A673 (cell line): ENCODE results near the gene RAB11FIP3. TPM values are rescaled to one million over a fixed set of nuclear protein-coding genes. Genes with fewer than 3 reads are reported as not detected.

ENCODE experiments used
- BruUV-seq: library from RNA; stranded (reverse); fragments of 400-500 nt; replicated peaks from 2 replicates; lab custom pipeline; 2021; lab: Mats Ljungman, UMichigan
- CTCF ChIA-PET: fragments of 300-600 bp; sonication (Branson Sonifier 250); formaldehyde crosslinking; loops from one replicate; lab custom pipeline; 2022; ENCODE audit warnings: antibody characterized with exemption; lab: Charles Lee
- POLR2A ChIA-PET: fragments of 300-600 bp; sonication (Branson Sonifier 250); formaldehyde crosslinking; loops from one replicate; lab custom pipeline; 2022; ENCODE audit warnings: antibody characterized with exemption; ENCODE audit not compliant: low non-redundant PET; lab: Charles Lee
- DNase-seq: peaks from one replicate; pipeline ENCODE4 v3.0.0-alpha.2; 2015; ENCODE audit warnings: low spot score
- H3K27ac ChIP-seq: fragments of 200-600 bp; sonication (generic); 2 replicates; pipeline ENCODE4 v1.5.1; 2016; ENCODE audit warnings: mixed run types, low read depth, mild to moderate bottlenecking, mixed read lengths, antibody characterized with exemption, low read length; ENCODE audit not compliant: poor library complexity, severe bottlenecking
- H3K27me3 ChIP-seq: fragments of 200-600 bp; sonication (generic); replicated peaks from 2 replicates; pipeline ENCODE4 v1.6.1; 2017; ENCODE audit warnings: mixed run types, low read depth, mild to moderate bottlenecking, mixed read lengths, antibody characterized with exemption, low read length; ENCODE audit not compliant: insufficient read depth, poor library complexity
- H3K36me3 ChIP-seq: fragments of 200-600 bp; sonication (generic); 2 replicates; pipeline ENCODE4 v1.6.1; 2016; ENCODE audit warnings: mixed run types, mild to moderate bottlenecking, mixed read lengths, antibody characterized with exemption, low read length; ENCODE audit not compliant: insufficient read depth, poor library complexity, severe bottlenecking
- H3K4me1 ChIP-seq: fragments of 200-600 bp; sonication (generic); 2 replicates; pipeline ENCODE4 v1.6.1; 2017; ENCODE audit warnings: mixed run types, mild to moderate bottlenecking, mixed read lengths, antibody characterized with exemption, low read length; ENCODE audit not compliant: insufficient read depth, poor library complexity, severe bottlenecking
- H3K4me3 ChIP-seq: fragments of 200-600 bp; sonication (generic); 2 replicates; pipeline ENCODE4 v1.5.1; 2016; ENCODE audit warnings: low read depth, mixed run types, mild to moderate bottlenecking, mixed read lengths, low read length; ENCODE audit not compliant: poor library complexity, severe bottlenecking
- H3K9me3 ChIP-seq: fragments of 200-600 bp; sonication (generic); 2 replicates; pipeline ENCODE4 v1.6.1; 2016; ENCODE audit warnings: mixed run types, low read depth, mild to moderate bottlenecking, mixed read lengths, antibody characterized with exemption, low read length; ENCODE audit not compliant: poor library complexity, severe bottlenecking
- CTCF ChIP-seq: fragments of 300-800, 200-600 bp; sonication (generic); conservative IDR thresholded peaks from 2 replicates; pipeline ENCODE4 v1.5.1; 2017; ENCODE audit warnings: low read depth, mild to moderate bottlenecking, antibody characterized with exemption, low read length, moderate library complexity, mixed read lengths
- EZH2 ChIP-seq: fragments of 200-600 bp; sonication (generic); IDR thresholded peaks from 2 replicates; pipeline ENCODE4 v1.6.1; 2017; ENCODE audit warnings: borderline replicate concordance, low read depth, mild to moderate bottlenecking, mixed read lengths, antibody characterized with exemption, low read length; ENCODE audit not compliant: poor library complexity, severe bottlenecking
- intact Hi-C: fragments of 100-400 bp; cut with micrococcal nuclease; formaldehyde crosslinking; loops from one replicate; pipeline ENCODE4 v1.10.0; 2022; ENCODE audit not compliant: unreplicated experiment
- total RNA-seq: library from RNA; stranded (reverse); gene quantifications from 2 replicates; pipeline ENCODE4 v1.2.3, GENCODE V29; 2021

Gene RAB11FIP3
- total RNA-seq, 1 experiment from 2014 or later = 44.8 TPM

GRCh38 chr16:512802-513201 lies 87.4 kb downstream of the RAB11FIP3 start:
- Histone ChIP-seq H3K9me3 (no peaks in the 10 kb centered on the region), H3K27me3 (no peaks in the 10 kb centered on the region), H3K4me1 (no peaks in the 10 kb centered on the region), H3K4me3 (no peak overlapping the region), H3K36me3 (peaks cover 5% of the 10 kb centered on the region), H3K27ac (no peak overlapping the region)
- TF ChIP-seq CTCF = no peak
- TF ChIP-seq EZH2 = no peak
- CTCF ChIA-PET = no interaction called here
- intact Hi-C loops = no loop called here
- no TSS peak for BruUV-seq
- no peak for DNase-seq
- POLR2A ChIA-PET = no interaction called here

DNA sequence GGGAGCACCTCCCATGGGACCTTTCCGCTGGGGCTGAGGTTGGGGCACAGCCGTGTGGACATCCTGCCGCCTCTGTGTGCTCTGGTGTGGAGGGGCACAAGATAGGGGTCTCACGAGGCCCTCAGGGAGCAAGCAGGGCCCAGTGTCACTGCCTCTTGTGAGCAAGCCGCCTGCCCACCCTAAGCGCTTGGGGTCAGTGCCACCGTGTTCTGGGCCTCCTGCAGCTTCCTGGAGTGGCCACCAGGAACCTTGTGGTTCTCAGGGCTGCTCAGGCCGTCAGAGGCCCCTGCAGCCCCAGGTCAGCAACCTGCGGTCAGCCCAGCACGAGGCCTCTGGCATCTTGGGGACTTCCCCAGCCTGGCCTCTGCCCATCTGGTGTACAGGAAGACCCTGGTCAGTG lies 88.5 kb downstream of the RAB11FIP3 start:
- intact Hi-C loops = no loop called here
- Histone ChIP-seq H3K4me3 (no peak overlapping the region), H3K27ac (no peak overlapping the region), H3K36me3 (peaks cover 5% of the 10 kb centered on the region), H3K4me1 (no peaks in the 10 kb centered on the region), H3K9me3 (no peaks in the 10 kb centered on the region), H3K27me3 (no peaks in the 10 kb centered on the region)
- DNase-seq = no peak
- BruUV-seq = no TSS peak
- POLR2A ChIA-PET = no interaction called here
- no peak for TF ChIP-seq EZH2
- no peak for TF ChIP-seq CTCF
- CTCF ChIA-PET = no interaction called here

DNA sequence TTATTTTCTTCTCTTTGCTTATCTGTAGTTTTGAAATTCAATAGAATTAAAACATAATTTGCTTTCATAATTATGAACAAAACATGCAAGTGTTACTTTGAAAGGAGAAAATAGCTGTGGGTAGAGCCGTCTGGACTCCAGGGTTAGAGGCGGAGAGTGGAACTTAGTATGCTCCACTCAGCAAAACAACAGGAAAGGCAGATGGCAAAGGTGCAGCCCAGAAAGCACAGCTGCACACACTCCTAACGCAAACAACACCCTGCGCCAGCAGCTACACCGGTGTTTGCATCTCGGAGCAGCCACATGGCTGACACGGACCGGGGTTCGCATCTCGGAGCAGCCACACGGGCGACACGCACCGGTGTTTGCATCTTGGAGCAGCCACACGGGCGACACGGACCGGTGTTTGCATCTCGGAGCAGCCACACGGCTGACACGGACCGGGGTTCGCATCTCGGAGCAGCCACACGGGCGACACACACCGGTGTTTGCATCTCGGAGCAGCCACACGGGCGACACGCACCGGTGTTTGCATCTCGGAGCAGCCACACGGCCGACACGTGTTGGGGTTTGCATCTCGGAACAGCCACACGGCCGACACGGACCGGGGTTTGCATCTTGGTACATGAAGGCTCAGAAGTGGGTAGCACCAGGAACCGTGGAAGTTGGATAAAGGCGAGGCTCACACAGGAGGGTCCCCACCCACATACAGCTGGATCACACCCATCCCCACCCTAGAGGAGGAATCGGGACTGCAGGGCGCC lies 89.9 kb downstream of the RAB11FIP3 start:
- TF ChIP-seq EZH2 = no peak
- no peak for TF ChIP-seq CTCF
- no TSS peak for BruUV-seq
- H3K4me3 ChIP-seq = no peak overlapping the region
- no peak for DNase-seq
- no peaks in the 10 kb centered on the region for H3K27me3 ChIP-seq
- intact Hi-C loops = no loop called here
- peaks cover 10% of the 10 kb centered on the region for H3K36me3 ChIP-seq
- no peak overlapping the region for H3K27ac ChIP-seq
- POLR2A ChIA-PET = no interaction called here
- CTCF ChIA-PET = no interaction called here
- H3K9me3 ChIP-seq = no peaks in the 10 kb centered on the region
- H3K4me1 ChIP-seq = no peaks in the 10 kb centered on the region
